Breast epithelium (tissue), 4 donors: Measurements from ENCODE around the gene MND1. TPM values are rescaled to one million over a fixed set of nuclear protein-coding genes. Genes with fewer than 3 reads are reported as not detected.

Source experiments
- DNase-seq, 2 donors: peaks; one replicate each; pipeline ENCODE4 v3.0.0-alpha.2; 2019; ENCODE audit warnings: low spot score in 2 of 2
- H3K27ac ChIP-seq, 2 donors: fragments of 200-600 bp; sonication (generic) in 1 of 2; one replicate each; pipeline ENCODE4 v1.5.1; 2016 to 2019; ENCODE audit warnings: mild to moderate bottlenecking in 1 of 2
- H3K27me3 ChIP-seq, 2 donors: fragments of 200-600 bp; sonication (generic) in 1 of 2; one replicate each; pipeline versions ENCODE4 v1.5.1 to v1.6.0; 2017 to 2019; ENCODE audit warnings: control low read depth in 1 of 2, mild to moderate bottlenecking in 1 of 2
- H3K36me3 ChIP-seq: fragments of 200-600 bp; one replicate; pipeline ENCODE4 v1.5.1; 2019
- H3K4me1 ChIP-seq, 2 donors: fragments of 200-600 bp; sonication (generic); one replicate each; pipeline ENCODE4 v1.5.1; 2016 to 2019; ENCODE audit warnings: control low read depth in 1 of 2
- H3K4me3 ChIP-seq, 3 donors: fragments of 200-600 bp; sonication (generic); 1 replicate in 2 of 3; 2 replicates in 1 of 3; pipeline ENCODE4 v1.5.1; 2016 to 2019; ENCODE audit warnings: mild to moderate bottlenecking in 3 of 3, moderate library complexity in 2 of 3
- H3K9me3 ChIP-seq, 2 donors: fragments of 200-600 bp; sonication (generic) in 1 of 2; one replicate each; pipeline ENCODE4 v1.5.1; 2016 to 2019; ENCODE audit warnings: control low read depth in 1 of 2
- POLR2A ChIP-seq: fragments of 450-650 bp; IDR thresholded peaks from one replicate; pipeline ENCODE4 v1.6.1; 2016; ENCODE audit warnings: antibody characterized with exemption, mild to moderate bottlenecking, moderate library complexity
- POLR2AphosphoS5 ChIP-seq, 3 donors: sonication (generic); formaldehyde crosslinking; IDR thresholded peaks; one replicate each; pipeline ENCODE4 v1.6.1; 2017; ENCODE audit warnings: antibody characterized with exemption in 3 of 3
- intact Hi-C: fragments of 100-400 bp; cut with DNase I; formaldehyde crosslinking; loops from one replicate; pipeline ENCODE4 v1.15.1; 2023; ENCODE audit warnings: low total_unique reads
- total RNA-seq, 3 donors: library from RNA; depleted of rRNA; stranded (reverse); fragments of >200 nt; gene quantifications; one replicate each; pipeline ENCODE4 v1.1.0, GENCODE V29; 2016
- TF ChIP-seq, protein P1 (sequence below), 3 donors: fragments of 450-650 bp; IDR thresholded peaks; one replicate each; pipeline ENCODE4 v1.5.1; 2016 to 2017; ENCODE audit warnings: antibody characterized with exemption in 3 of 3, mild to moderate bottlenecking in 3 of 3, moderate library complexity in 3 of 3

MND1 gene
- total RNA-seq, 3 donors from 2014 or later = 0.64 TPM; not detected in 2

DNA sequence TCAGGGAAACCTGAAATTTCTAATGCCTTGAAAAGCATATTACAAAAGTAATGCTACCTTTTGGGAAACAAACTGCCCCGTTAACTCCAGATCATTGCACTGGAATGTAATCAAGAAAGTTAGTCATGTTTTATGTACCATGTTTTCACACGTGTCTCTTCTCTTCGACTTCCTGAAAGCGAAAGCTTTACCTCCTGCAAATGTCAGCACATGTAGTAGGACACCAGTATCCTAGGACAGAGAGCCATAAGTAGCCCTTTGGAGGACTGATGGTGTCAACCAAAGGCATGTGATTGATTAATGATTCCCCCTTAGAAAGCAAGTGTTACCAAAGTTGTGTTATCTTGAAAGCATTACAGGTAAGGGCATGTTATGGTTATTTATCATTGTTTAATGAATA is 8.8 kb upstream of the MND1 start:
- Histone ChIP-seq H3K36me3 (no peaks in the 10 kb centered on the region), H3K4me1 (no peaks in the 10 kb centered on the region), H3K9me3 (no peaks in the 10 kb centered on the region), H3K27ac (no peak overlapping the region), H3K27me3 (no peaks in the 10 kb centered on the region), H3K4me3 (no peak overlapping the region)
- TF ChIP-seq POLR2AphosphoS5 (IDR thresholded peaks at IDR 0.05) (no peak), POLR2A (no peak)
- TF ChIP-seq, protein P1, sequence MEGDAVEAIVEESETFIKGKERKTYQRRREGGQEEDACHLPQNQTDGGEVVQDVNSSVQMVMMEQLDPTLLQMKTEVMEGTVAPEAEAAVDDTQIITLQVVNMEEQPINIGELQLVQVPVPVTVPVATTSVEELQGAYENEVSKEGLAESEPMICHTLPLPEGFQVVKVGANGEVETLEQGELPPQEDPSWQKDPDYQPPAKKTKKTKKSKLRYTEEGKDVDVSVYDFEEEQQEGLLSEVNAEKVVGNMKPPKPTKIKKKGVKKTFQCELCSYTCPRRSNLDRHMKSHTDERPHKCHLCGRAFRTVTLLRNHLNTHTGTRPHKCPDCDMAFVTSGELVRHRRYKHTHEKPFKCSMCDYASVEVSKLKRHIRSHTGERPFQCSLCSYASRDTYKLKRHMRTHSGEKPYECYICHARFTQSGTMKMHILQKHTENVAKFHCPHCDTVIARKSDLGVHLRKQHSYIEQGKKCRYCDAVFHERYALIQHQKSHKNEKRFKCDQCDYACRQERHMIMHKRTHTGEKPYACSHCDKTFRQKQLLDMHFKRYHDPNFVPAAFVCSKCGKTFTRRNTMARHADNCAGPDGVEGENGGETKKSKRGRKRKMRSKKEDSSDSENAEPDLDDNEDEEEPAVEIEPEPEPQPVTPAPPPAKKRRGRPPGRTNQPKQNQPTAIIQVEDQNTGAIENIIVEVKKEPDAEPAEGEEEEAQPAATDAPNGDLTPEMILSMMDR (IDR thresholded peaks at IDR 0.05) = no peak
- intact Hi-C loops = no loop called here
- no peak for DNase-seq

DNA sequence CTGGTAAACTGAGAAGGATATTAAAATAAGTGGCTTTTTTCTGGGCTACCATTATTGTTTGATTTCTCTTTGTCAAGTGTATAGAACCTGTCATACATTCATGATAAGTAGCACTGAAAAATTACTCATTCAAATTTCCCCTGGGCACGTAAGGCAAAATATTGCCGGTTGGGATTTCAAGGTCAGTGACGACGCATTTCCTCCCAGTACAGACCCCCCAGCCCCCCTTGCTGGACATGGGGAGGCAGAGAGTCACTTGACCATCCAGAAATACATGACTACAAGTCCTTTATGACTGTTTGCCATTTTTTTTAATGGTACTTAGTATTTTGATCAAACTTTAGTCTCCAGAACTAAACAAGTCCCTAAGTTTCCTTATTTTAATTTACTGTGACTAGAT is 6.8 kb upstream of the MND1 start:
- intact Hi-C loops = no loop called here
- Histone ChIP-seq H3K4me3 (no peak overlapping the region), H3K27ac (no peak overlapping the region), H3K9me3 (no peaks in the 10 kb centered on the region), H3K27me3 (no peaks in the 10 kb centered on the region), H3K36me3 (no peaks in the 10 kb centered on the region), H3K4me1 (no peaks in the 10 kb centered on the region)
- no peak for DNase-seq
- TF ChIP-seq POLR2AphosphoS5 (IDR thresholded peaks at IDR 0.05) (no peak), POLR2A (no peak)
- TF ChIP-seq, protein P1 (IDR thresholded peaks at IDR 0.05) = no peak

DNA sequence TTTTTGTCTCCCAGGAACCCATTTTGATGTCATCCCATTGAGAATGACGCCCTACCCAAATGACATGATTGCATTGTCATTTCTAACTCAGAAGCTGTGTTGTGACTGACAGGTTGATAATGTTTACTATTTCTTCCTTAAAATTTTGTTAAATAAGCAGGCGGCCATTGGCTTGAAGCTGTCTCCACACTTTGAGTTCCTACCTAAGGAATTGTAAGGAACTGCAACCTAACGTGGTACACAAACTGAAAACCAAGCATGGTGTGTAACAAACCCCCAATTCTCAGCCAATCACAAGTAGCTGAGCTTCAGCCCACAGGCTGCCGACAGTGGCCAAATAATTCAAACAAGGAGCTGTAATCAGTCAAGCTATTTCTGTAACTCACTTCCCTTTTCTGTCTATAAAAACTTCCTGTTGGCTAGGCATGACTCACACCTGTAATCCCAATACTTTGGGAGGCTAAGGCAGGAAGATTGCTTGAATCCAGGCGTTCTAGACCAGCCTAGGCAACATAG is 2.9 kb upstream of the MND1 start:
- H3K4me3 ChIP-seq = no peak overlapping the region
- intact Hi-C loops = loop anchor here (10.0 kb wide), 1 partner anchor 413 kb away; no protein-coding TSS in a partner anchor
- H3K9me3 ChIP-seq = no peaks in the 10 kb centered on the region
- no peaks in the 10 kb centered on the region for H3K36me3 ChIP-seq
- no peaks in the 10 kb centered on the region for H3K27me3 ChIP-seq
- no peaks in the 10 kb centered on the region for H3K4me1 ChIP-seq
- TF ChIP-seq, protein P1 (IDR thresholded peaks at IDR 0.05) = no peak
- TF ChIP-seq POLR2A = no peak
- TF ChIP-seq POLR2AphosphoS5 (IDR thresholded peaks at IDR 0.05) = no peak
- H3K27ac ChIP-seq = no peak overlapping the region
- no peak for DNase-seq

DNA sequence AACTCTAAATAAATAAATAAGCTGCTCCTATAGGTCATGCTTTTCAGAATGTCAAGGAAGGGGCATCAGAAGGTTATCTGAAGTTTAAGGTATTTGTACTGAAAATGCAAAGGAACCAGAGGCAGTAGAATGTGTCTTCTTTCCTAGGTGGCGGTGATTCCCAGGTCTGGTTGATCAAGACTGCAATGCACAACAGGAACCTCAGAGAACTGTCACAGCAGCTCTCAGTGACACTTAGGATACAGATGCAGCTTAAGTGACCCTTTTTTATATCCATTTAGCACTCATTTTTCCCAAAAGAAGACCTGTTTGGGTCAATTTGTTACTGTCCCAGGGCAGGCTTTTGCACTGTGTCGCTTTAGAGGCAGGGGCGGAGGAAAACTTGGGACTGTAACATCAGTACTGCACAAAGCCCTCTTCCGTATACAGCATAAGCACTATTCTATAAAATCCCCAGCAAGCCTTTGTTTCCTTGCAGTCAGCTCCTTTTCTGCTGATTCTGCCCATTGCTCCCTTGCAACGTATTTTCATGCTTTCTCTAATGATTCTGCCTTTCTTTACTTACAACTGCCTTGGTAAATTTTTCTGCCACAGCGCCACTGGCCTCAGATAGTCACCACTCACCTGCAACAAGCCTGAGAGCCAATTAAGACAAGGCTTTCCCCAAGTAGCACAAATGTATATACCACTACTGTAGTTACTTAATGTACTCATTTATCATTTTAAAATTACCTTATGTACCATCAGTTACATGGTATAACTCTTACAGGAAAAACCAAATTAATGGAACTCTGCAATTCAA is 1.5 kb upstream of the MND1 start:
- H3K36me3 ChIP-seq = no peaks in the 10 kb centered on the region
- no peaks in the 10 kb centered on the region for H3K27me3 ChIP-seq
- no peaks in the 10 kb centered on the region for H3K9me3 ChIP-seq
- no peaks in the 10 kb centered on the region for H3K4me1 ChIP-seq
- TF ChIP-seq POLR2AphosphoS5 (IDR thresholded peaks at IDR 0.05) = no peak
- no peak for TF ChIP-seq POLR2A
- TF ChIP-seq, protein P1 (IDR thresholded peaks at IDR 0.05) = no peak
- no peak for DNase-seq
- no peak overlapping the region for H3K4me3 ChIP-seq
- no peak overlapping the region for H3K27ac ChIP-seq
- intact Hi-C loops = loop anchor here (10.0 kb wide), 1 partner anchor 412 kb away; no protein-coding TSS in a partner anchor
